GM12878 (cell line): ENCODE results near the gene SGO1. TPM values are rescaled to one million over a fixed set of nuclear protein-coding genes. Genes with fewer than 3 reads are reported as not detected.

Source experiments
- ATAC-seq: fragments of 200-7000 bp; cut with Tn5 transposase; 3 replicates; pipeline ENCODE4 v1.9.1; 2020; ENCODE audit warnings: mild to moderate bottlenecking, moderate library complexity
- BruUV-seq: library from RNA; stranded (reverse); fragments of 400-500 nt; replicated peaks from 2 replicates; lab custom pipeline; 2021; lab: Mats Ljungman, UMichigan
- CTCF ChIA-PET: fragments of 300-600 bp; sonication (Branson Sonifier 250); formaldehyde crosslinking; extraction: SDS; loops from one replicate; lab custom pipeline; 2021; ENCODE audit warnings: inconsistent platforms; lab: Yijun Ruan, JAX
- POLR2A ChIA-PET: fragments of 350-600 bp; formaldehyde crosslinking; extraction: SDS; loops from one replicate; lab custom pipeline; 2021; ENCODE audit warnings: inconsistent platforms; lab: Charles Lee
- RAD21 ChIA-PET: fragments of 300-600 bp; sonication (Branson Sonifier 250); formaldehyde crosslinking; loops from one replicate; lab custom pipeline; 2023; ENCODE audit warnings: antibody characterized with exemption; ENCODE audit not compliant: unreplicated experiment; lab: Charles Lee
- SMC1A ChIA-PET: fragments of 300-600 bp; sonication (Branson Sonifier 250); formaldehyde crosslinking; loops from one replicate; lab custom pipeline; 2023; ENCODE audit not compliant: unreplicated experiment, uncharacterized antibody; lab: Charles Lee
- DNase-seq: peaks from one replicate; pipeline ENCODE4 v3.0.0-alpha.2; 2011; ENCODE audit warnings: low read depth, low spot score
- FAIRE-seq: peaks from 3 replicates; lab custom pipeline; 2011; peaks lifted over from hg19 to GRCh38; lab: Jason Lieb, UNC
- H2AFZ ChIP-seq: 2 replicates; pipeline ENCODE4 v1.6.0; 2011; ENCODE audit warnings: low read depth, low read length, control low read depth; ENCODE audit not compliant: control insufficient read depth
- H3K27ac ChIP-seq: 2 replicates; pipeline ENCODE4 v1.5.1; 2011; ENCODE audit warnings: control low read depth; ENCODE audit not compliant: control insufficient read depth, insufficient read depth
- H3K27me3 ChIP-seq, 2 experiments: replicated peaks in 1 of 2; 2 replicates each; pipeline versions ENCODE4 v1.6.0 to v1.6.1; 2011; ENCODE audit warnings: low read length in 1 of 2; ENCODE audit not compliant: control insufficient read depth in 2 of 2, insufficient read depth in 2 of 2
- H3K36me3 ChIP-seq, 2 experiments: 2 replicates each; pipeline ENCODE4 v1.5.1; 2011; ENCODE audit warnings: low read length in 1 of 2; ENCODE audit not compliant: control insufficient read depth in 2 of 2, insufficient read depth in 2 of 2
- H3K4me1 ChIP-seq: 2 replicates; pipeline ENCODE4 v1.6.1; 2011; ENCODE audit warnings: mild to moderate bottlenecking, low read length, moderate library complexity, mixed read lengths; ENCODE audit not compliant: control insufficient read depth, insufficient read depth
- H3K4me2 ChIP-seq: 2 replicates; pipeline ENCODE4 v1.6.0; 2011; ENCODE audit warnings: control low read depth; ENCODE audit not compliant: control insufficient read depth, insufficient read depth
- H3K4me3 ChIP-seq: fragments of 200-600 bp; sonication (generic); 2 replicates; pipeline ENCODE4 v1.5.1; 2016
- H3K79me2 ChIP-seq: 2 replicates; pipeline ENCODE4 v1.6.0; 2011; ENCODE audit warnings: low read length; ENCODE audit not compliant: control insufficient read depth, insufficient read depth
- H3K9ac ChIP-seq: 2 replicates; pipeline ENCODE4 v1.8.0; 2011; ENCODE audit warnings: low read length, control low read depth, mixed read lengths; ENCODE audit not compliant: control insufficient read depth, insufficient read depth
- H3K9me3 ChIP-seq: replicated peaks from 3 replicates; pipeline ENCODE4 v1.5.1; 2011; ENCODE audit warnings: mild to moderate bottlenecking, low read length; ENCODE audit not compliant: control insufficient read depth, insufficient read depth
- H4K20me1 ChIP-seq: 2 replicates; pipeline ENCODE4 v1.6.0; 2011; ENCODE audit not compliant: control insufficient read depth, insufficient read depth
- FOXM1 ChIP-seq: IDR thresholded peaks from 2 replicates; pipeline ENCODE4 v1.6.1; 2012; ENCODE audit warnings: low read depth, mild to moderate bottlenecking, inconsistent platforms, low read length, moderate library complexity
- HDGF ChIP-seq: fragments of 450-650 bp; IDR thresholded peaks from 2 replicates; pipeline ENCODE4 v1.6.1; 2016; ENCODE audit warnings: antibody characterized with exemption
- MLLT1 ChIP-seq: fragments of 450-650 bp; IDR thresholded peaks from 2 replicates; pipeline ENCODE4 v1.6.1; 2016; ENCODE audit warnings: mild to moderate bottlenecking
- RB1 ChIP-seq: fragments of 450-650 bp; formaldehyde crosslinking; IDR thresholded peaks from 2 replicates; pipeline ENCODE4 v1.6.1; 2017; ENCODE audit warnings: mild to moderate bottlenecking, borderline replicate concordance
- SREBF1 ChIP-seq: IDR thresholded peaks from 2 replicates; pipeline ENCODE4 v1.6.1; 2012; ENCODE audit warnings: mild to moderate bottlenecking, low read length
- STAT1 ChIP-seq: fragments of 450-650 bp; conservative IDR thresholded peaks from 2 replicates; pipeline ENCODE4 v1.6.1; 2014; ENCODE audit warnings: antibody characterized with exemption, mild to moderate bottlenecking
- TCF12 ChIP-seq: IDR thresholded peaks from 2 replicates; pipeline ENCODE4 v1.6.1; 2011; ENCODE audit warnings: low read depth, mild to moderate bottlenecking, low read length
- USF2 ChIP-seq: IDR thresholded peaks from 2 replicates; pipeline ENCODE4 v1.6.1; 2011; ENCODE audit warnings: low read depth, low read length, improper control_type of control experiment, borderline replicate concordance
- YY1 ChIP-seq: IDR thresholded peaks from 2 replicates; pipeline ENCODE4 v1.6.1; 2011; ENCODE audit warnings: low read depth, mild to moderate bottlenecking, low read length
- ZNF592 ChIP-seq: fragments of 450-650 bp; IDR thresholded peaks from 2 replicates; pipeline ENCODE4 v1.6.1; 2017; ENCODE audit warnings: mild to moderate bottlenecking, moderate library complexity
- WGBS: methylation state at CpG from one replicate; pipeline ENCODE4 v1.1.6; 2016; ENCODE audit warnings: low lambda C conversion rate; ENCODE audit not compliant: insufficient replicate concordance, insufficient coverage; ENCODE audit errors: missing lambda C conversion rate; 5-methylcytosine and 5-hydroxymethylcytosine counted together
- in situ Hi-C: fragments of 300-500 bp; cut with MboI; formaldehyde crosslinking; loops from 9 replicates; pipeline ENCODE4 v1.14.3; 2018; ENCODE audit warnings: mixed read lengths
- intact Hi-C: fragments of 100-400 bp; cut with micrococcal nuclease; formaldehyde crosslinking; loops from one replicate; pipeline ENCODE4 v1.14.2; 2022; ENCODE audit not compliant: unreplicated experiment
- polyA plus RNA-seq, 11 experiments: library from polyadenylated mRNA; depleted of rRNA in 4 of 11; unstranded in 6 of 11; stranded (reverse) in 5 of 11; fragments of >200 nt; fragmentation: Nextera tagmentation in 4 of 11; fragmentation: Illumina TruSeq in 1 of 11; extraction: Ambion mirVana in 4 of 11; extraction: Trizol in 1 of 11; gene quantifications; 1 replicate in 1 of 11; 2 replicates in 10 of 11; pipeline versions ENCODE4 v1.2.1 to v1.2.3, GENCODE V29; 2011 to 2016; ENCODE audit warnings: inconsistent platforms in 2 of 11, missing spikeins in 2 of 11, low read depth in 1 of 11
- total RNA-seq, 4 experiments: library from RNA; depleted of rRNA in 3 of 4; stranded (reverse); fragments of >200 nt in 3 of 4; fragmentation: Illumina TruSeq in 1 of 4; extraction: Trizol in 1 of 4; gene quantifications; 2 replicates each; pipeline versions ENCODE4 v1.2.1 to v1.2.3, GENCODE V29; 2013 to 2021

SGO1 gene
- total and polyA plus RNA-seq, 10 of the 15 experiments (the other 5 are each of a cell fraction or from before 2014, with no cell fraction given), result 10.9 to 46.2 (median 17.6) TPM

DNA sequence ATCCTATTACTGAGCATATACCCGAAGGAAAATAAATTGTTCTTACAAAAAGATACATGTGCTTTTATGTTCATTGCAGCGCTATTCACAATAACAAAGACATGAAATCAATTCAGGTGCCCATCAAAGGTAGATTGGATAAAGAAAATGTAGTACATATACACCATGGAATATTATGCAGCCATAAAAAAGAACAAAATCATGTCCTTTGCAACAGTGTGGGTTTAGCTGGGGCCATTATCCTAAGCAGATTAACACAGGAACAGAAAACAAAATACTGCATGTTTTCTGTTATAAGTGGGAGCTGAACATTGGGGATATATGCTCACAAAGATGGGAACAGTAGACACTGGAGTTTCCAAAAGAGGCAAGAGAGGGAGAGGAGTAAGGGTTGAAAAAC lies 42.5 kb downstream of the SGO1 start:
- Histone ChIP-seq H3K27me3 (no peaks in the 10 kb centered on the region), H3K27ac (no peak overlapping the region), H3K4me1 (no peaks in the 10 kb centered on the region), H4K20me1 (no peaks in the 10 kb centered on the region), H2AFZ (no peak overlapping the region), H3K4me3 (no peak overlapping the region), H3K9me3 (no peaks in the 10 kb centered on the region), H3K9ac (no peak overlapping the region), H3K36me3 (peaks cover 0 to 4% of the 10 kb centered on the region in 2 experiments), H3K4me2 (no peak overlapping the region), H3K79me2 (no peaks in the 10 kb centered on the region)
- FAIRE-seq (no peak), ATAC-seq (no peak), DNase-seq (no peak)
- intact Hi-C loops, result no loop called here
- ChIA-PET RAD21 (no interaction called here), CTCF (interaction anchor here (1.3 kb wide), 1 partner anchor 19 kb away, joined by 3 read pairs; no protein-coding TSS in a partner anchor), POLR2A (no interaction called here), SMC1A (no interaction called here)
- no TSS peak for BruUV-seq
- 98% methylated on average over 2 of the region's 2 CpGs for WGBS
- in situ Hi-C loops, result no loop called here
- TF ChIP-seq ZNF592 (no peak), TCF12 (no peak), HDGF (no peak), SREBF1 (no peak), USF2 (no peak), YY1 (no peak), MLLT1 (no peak), RB1 (no peak), STAT1 (no peak), FOXM1 (no peak)
